Ovary (tissue), 3 donors: ENCODE measurements around the gene GRK6.

Experiments used
- CTCF ChIP-seq, 3 donors: fragments of 450-650 bp in 2 of 3; fragments of 200-600 bp in 1 of 3; IDR thresholded peaks; one replicate each; pipeline versions ENCODE4 v1.5.1 to v1.8.0; 2016 to 2022; ENCODE audit warnings: antibody characterized with exemption in 3 of 3, mild to moderate bottlenecking in 1 of 3
- POLR2A ChIP-seq: fragments of 450-650 bp; IDR thresholded peaks from one replicate; pipeline ENCODE4 v1.6.1; 2017; ENCODE audit warnings: antibody characterized with exemption, mild to moderate bottlenecking, moderate library complexity
- donor health status: DM: no; HTN: no; CAD: no.

DNA sequence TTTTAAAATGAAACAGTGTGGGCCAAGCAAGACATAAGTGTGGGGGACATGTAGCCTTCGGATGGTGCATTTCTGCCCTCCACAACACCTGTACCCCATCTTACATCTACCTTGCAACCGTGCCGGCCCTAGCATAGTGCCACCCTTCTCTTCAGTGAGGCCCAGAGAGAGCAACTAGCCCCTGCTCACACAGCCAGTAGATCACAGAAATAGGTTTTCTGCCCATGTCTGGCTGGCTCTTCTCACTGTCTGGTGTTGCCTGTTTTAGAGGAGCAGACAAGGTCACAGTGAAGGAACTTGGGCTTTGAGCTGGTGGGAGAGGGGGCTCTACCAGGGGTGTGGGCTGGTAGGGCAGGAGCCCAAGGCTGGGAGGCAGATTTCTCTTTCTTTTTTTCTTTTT is 59.8 kb downstream of the GRK6 start:
- no peak for TF ChIP-seq CTCF (IDR thresholded peaks at IDR 0.05)
- no peak for TF ChIP-seq POLR2A
